Gastrocnemius medialis (tissue), 4 donors: ENCODE results near the gene TAS2R40.

Source experiments
- POLR2A ChIP-seq, 2 donors: fragments of 450-650 bp; IDR thresholded peaks; one replicate each; pipeline ENCODE4 v1.6.1; 2017; ENCODE audit warnings: antibody characterized with exemption in 2 of 2, mild to moderate bottlenecking in 2 of 2, moderate library complexity in 2 of 2
- TF ChIP-seq, protein P1 (sequence below), 5 experiments: fragments of 450-650 bp in 3 of 5; fragments of 200-600 bp in 2 of 5; sonication (generic) in 2 of 5; IDR thresholded peaks in 4 of 5; conservative IDR thresholded peaks in 1 of 5; 1 replicate in 4 of 5; 2 replicates in 1 of 5; pipeline ENCODE4 v1.5.1; 2016 to 2019; ENCODE audit warnings: antibody characterized with exemption in 5 of 5, mild to moderate bottlenecking in 3 of 5, moderate library complexity in 3 of 5

DNA sequence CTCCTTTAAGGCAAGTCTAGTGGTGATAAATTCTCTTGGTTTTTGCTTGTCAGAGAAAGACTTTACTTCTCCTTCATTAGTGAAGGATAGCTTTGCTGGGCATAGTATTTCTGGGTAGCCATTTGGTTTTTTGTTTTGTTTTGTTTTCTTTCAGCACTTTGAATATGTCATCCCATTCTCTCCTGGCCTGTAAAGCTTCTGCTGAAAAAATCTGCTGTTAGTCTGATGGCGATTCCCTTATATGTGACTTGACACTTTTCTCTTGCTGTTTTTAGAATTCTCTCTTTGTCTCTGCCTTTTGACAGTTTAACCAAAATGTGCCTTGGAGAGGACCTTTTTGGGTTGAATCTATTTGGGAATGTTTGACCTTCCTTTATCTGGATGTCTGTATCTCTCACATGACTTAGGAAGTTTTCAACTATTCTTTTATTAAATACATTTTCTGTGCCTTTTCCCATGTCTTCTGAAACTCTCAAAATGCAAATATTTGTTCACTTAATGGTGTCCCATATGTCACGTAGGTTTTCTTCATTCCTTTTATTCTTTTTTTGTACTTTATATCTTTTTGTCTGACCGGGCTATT is 14.7 kb downstream of the TAS2R40 start:
- TF ChIP-seq POLR2A (IDR thresholded peaks at IDR 0.05) = no peak
- TF ChIP-seq, protein P1, sequence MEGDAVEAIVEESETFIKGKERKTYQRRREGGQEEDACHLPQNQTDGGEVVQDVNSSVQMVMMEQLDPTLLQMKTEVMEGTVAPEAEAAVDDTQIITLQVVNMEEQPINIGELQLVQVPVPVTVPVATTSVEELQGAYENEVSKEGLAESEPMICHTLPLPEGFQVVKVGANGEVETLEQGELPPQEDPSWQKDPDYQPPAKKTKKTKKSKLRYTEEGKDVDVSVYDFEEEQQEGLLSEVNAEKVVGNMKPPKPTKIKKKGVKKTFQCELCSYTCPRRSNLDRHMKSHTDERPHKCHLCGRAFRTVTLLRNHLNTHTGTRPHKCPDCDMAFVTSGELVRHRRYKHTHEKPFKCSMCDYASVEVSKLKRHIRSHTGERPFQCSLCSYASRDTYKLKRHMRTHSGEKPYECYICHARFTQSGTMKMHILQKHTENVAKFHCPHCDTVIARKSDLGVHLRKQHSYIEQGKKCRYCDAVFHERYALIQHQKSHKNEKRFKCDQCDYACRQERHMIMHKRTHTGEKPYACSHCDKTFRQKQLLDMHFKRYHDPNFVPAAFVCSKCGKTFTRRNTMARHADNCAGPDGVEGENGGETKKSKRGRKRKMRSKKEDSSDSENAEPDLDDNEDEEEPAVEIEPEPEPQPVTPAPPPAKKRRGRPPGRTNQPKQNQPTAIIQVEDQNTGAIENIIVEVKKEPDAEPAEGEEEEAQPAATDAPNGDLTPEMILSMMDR (IDR thresholded peaks at IDR 0.05 in 4 of 5, conservative IDR thresholded peaks at IDR 0.05 in 1 of 5) = no peak
